GM19239 (cell line): ENCODE measurements around the gene CENPB.

Source experiments
- DNase-seq: peaks from one replicate; pipeline ENCODE4 v3.0.0; 2011; ENCODE audit warnings: low spot score; ENCODE audit not compliant: insufficient read length
- FAIRE-seq: peaks from 2 replicates; lab custom pipeline; 2011; peaks lifted over from hg19 to GRCh38; lab: Jason Lieb, UNC

Gene CENPB

DNA sequence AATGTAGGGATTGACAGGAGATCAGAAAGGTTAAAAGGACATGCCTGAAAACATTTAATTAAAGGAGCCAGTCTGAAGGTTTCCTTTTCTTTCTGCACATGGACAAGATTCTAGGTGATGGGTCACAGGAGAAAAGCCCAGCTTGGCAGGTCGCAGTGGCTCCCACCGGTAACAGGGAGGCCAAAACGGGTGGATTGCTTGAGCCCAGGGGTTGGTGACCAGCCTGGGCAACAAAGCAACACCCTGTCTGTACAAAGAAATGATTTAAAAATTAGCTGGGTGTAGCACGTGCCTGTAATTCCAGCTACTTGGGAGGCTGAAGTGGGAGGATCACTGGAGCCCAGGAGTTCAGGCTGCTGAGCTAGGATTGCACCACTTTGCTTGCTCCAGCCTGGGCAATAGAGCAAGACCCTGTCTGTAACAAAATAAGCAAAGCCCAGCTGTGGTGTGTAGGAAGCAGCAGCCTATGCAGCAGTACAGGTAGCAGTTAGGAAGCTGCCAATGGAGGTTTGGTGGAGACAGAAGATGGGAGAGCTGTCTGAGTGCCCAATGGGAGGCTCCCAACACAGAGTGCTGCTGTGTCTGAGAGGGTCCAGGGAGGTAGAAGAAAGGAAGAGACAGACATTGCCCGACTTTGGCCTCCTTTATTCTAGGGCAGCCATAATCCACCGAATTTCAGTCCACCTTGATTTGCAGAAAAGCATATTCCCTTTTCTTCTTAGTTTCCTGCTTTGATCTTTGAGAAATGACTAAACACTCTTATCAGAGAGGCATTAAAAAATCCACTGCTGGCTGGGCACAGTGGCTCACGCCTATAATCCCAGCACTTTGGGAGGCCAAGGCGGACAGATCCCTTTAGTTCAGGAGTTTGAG, 26.7 kb upstream of the CENPB start:
- DNase-seq (no peak), FAIRE-seq (no peak)

DNA sequence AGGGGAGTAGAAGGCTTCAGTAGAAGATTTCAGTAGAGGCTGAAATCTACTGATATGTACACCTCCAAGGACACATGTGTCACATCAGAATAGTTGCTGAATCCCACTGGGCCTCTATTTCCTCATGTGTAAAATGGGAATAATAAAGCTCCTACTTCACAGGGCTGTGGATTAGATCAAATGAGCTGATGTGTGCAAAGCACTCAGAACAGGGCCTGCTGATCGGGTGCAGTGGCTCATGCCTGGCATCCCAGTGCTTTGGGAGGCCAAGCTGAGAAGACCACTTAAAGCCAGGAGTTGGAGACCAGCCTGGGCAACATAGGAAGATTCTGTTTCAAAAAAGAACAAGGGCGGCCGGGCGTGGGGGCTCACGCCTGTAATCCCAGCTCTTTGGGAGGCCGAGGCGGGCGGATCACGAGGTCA, 25.7 kb upstream of the CENPB start:
- DNase-seq = no peak
- FAIRE-seq = no peak

GRCh38 chr20:3811467-3812258, 25.1 kb upstream of the CENPB start:
- DNase-seq (no peak), FAIRE-seq (no peak)

DNA sequence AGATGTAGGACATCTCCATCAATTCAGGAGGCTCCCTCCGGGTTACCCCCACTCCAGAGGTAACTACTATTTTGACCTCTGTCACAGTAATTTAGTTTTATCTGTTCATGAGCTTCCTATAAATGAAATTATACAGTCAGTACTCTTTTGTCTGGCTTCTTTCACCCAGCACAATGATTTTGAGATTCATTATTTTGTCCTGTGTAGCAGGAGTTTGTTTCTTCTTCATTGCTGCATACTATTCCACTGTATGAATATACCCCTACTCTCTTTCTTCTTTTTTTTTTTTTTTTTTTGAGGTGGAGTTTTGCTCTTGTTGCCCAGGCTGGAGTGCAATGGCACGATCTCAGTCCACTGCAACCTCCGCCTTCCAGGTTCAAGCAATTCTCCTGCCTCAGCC, 22.0 kb upstream of the CENPB start:
- DNase-seq (no peak), FAIRE-seq (no peak)

DNA sequence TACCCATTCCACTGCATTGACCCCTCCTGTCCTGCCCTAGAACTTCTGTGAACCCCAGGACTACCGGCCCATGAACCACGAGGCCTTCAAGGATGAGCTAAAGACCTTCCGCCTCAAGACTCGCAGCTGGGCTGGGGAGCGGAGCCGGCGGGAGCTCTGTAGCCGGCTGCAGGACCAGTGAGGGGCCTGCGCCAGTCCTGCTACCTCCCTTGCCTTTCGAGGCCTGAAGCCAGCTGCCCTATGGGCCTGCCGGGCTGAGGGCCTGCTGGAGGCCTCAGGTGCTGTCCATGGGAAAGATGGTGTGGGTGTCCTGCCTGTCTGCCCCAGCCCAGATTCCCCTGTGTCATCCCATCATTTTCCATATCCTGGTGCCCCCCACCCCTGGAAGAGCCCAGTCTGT, 18.2 kb upstream of the CENPB start:
- DNase-seq (no peak), FAIRE-seq (no peak)

GRCh38 chr20:3804254-3804751, 17.8 kb upstream of the CENPB start:
- FAIRE-seq (no peak), DNase-seq (no peak)

GRCh38 chr20:3803854-3804253, 17.3 kb upstream of the CENPB start:
- no peak for DNase-seq
- no peak for FAIRE-seq

DNA sequence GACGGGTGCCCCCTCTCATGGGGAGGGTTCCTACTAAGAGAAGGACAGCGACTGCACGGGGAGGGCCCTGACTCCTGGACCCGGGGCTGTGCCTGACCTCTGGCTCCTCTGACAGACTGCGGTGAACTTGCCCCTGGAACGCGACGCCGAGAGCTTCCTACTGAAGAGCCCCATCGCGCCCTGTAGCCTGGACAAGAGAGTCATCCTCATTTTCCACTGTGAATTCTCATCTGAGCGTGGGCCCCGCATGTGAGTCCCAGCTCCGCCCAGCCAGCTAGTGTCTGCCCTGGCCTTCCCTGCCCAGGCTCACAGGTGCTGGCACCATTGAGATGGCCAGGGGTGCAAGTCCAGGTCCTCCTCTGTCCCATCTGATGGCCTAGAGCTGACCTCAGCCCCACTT, 16.7 kb upstream of the CENPB start:
- FAIRE-seq (no peak), DNase-seq (no peak)

DNA sequence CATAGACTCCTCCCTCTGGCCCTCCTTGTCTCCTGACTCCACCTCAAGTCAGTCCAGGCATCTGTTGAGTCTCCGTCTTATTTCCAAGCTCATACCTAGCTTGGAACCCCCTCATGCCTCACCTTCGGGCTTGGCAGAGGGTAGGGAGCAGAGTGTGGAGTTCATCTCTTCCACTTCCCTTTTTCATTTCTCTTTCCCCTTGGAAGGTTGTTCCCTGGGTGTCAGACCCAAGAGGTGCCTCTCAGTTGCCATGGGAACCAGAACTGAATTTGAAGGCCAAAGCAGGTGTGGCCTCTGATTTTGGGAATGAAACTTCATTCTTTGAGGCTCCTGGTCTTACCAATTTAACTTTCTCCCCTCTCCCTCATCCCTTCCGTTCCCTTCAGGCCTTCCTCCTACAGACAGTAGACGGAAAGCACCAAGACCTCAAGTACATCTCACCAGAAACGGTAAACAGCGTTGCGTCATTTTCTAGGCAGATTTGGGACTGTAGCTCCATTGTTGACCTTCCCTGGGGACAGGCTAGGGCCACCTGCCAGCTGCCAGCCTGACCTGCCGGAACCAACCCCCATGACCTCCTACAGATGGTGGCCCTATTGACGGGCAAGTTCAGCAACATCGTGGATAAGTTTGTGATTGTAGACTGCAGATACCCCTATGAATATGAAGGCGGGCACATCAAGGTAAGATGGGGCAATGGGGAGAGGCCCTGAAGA, 16.1 kb upstream of the CENPB start:
- FAIRE-seq = no peak
- DNase-seq = no peak

DNA sequence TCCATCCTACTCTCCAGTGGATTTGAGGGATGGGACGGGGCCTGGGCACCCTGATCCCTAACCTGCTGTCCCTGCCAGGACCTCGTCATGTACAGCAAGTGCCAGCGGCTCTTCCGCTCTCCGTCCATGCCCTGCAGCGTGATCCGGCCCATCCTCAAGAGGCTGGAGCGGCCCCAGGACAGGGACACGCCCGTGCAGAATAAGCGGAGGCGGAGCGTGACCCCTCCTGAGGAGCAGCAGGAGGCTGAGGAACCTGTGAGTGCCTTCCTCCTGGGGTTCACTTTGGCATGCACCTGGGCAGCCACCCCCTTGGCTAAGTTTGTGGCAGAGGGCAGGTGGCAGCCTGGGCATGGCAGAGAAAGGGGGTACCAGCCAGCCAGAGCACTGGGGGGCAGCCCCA, 15.3 kb upstream of the CENPB start:
- DNase-seq (no peak), FAIRE-seq (no peak)

DNA sequence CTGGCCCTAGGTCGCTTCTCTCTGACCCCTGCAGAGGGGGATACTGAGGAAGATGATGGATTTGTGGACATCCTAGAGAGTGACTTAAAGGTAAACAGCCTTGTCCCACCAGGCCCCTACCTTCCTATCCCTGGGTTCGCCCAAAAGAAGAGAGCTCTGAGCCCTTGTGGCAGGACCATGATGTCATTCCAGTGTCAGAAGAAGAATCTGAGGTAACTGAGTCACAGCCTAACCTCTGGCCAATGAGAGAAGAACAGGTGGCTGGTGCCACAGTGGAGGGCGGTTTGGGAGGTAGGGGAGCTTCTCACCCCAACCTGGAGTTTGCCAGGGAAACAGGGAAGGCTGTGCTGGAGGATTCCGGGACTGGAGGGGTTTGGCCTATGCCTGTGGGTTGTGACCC, 14.8 kb upstream of the CENPB start:
- FAIRE-seq (no peak), DNase-seq (no peak)

- no peak for FAIRE-seq
- DNase-seq = no peak
Observed at GRCh38 chr20:3800878-3801260, 14.3 kb upstream of the CENPB start.

DNA sequence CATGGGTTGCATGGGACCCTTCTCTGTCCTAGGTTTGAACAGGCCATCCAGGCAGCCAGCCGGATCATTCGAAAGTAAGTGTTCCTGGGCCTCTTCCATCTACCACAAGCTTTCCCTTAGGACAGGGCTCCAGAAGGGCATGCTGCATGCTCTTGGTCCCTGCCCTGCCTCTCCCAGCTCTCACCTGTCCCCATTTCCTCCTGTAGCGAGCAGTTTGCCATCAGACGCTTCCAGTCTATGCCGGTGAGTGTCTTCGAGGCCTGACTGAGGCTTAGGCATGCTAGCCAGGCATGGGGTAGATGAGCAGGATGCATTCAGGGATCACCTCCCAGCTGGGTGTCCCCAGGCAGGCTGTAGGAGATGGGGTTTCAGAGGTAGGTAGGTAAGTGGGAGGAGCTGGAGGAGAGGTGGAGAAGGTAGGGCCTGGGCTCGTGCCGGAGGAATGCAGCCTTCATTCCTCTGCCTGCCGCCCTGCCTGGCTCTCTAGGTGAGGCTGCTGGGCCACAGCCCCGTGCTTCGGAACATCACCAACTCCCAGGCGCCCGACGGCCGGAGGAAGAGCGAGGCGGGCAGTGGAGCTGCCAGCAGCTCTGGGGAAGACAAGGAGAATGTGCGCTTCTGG, 13.8 kb upstream of the CENPB start:
- DNase-seq = no peak
- FAIRE-seq = no peak

DNA sequence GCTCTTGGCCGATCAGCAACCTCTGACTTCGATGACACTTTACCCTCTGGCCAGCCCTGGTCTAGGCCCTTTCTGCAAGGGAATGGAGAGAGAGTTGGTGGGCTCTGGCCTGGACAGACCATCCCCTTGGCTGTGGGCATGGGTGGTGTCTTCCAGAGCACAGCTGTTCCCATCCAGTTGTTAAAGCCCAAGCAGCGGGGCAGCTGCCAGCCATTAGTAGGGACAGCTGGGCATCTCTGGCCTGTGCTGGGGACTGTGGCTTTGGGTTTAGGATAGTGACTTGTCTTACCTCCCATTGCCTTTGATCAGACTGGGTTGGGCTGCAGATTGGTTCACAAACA, 12.3 kb upstream of the CENPB start:
- DNase-seq (no peak), FAIRE-seq (peak; percentile 73)

DNA sequence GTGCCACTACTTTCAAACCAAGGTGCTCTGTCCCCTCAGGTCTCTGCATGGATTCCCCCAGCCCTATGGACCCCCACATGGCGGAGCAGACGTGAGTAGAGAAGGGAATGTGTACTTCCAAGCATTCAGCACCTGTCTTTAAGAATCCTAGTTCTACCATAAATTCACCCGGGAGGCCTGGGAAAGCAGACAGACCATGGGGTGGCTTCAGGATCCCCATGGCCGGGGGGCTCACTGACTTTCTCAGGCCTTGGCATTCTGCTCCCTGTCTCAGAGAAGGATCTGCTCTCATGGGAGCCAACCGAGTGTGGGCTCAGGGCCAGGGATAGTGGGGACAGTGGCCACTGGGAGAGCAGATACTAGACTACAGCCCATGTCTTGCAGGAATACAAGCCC, 11.8 kb upstream of the CENPB start:
- FAIRE-seq = no peak
- no peak for DNase-seq

- DNase-seq (no peak), FAIRE-seq (peak; percentile 86)
Observed at GRCh38 chr20:3797592-3798372, 11.2 kb upstream of the CENPB start.

DNA sequence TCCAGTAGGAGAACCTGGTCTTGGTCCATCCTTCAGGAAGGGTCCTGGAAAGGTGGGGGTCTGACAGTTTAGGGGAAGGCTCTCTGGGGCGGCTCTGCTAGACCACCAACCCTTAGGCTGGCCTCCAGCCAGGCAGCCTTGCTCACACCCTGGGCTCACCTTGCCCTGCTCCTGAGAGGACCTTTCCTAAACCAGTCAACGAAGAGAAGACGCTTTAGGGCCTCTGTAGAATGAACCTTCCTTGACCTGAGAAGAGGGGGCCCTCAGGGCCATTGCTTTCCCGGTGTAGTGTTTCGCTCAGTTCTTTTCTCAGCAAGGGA, 10.6 kb upstream of the CENPB start:
- DNase-seq (no peak), FAIRE-seq (no peak)

- no peak for DNase-seq
- no peak for FAIRE-seq
Observed at GRCh38 chr20:3796477-3797225, 10.1 kb upstream of the CENPB start.
